GM19238 (cell line): ENCODE results near the gene CTTNBP2NL.
A peak's percentile ranks its signal among the peaks of the same experiment; 100 is the strongest.
"Not testable (repeated sequence)": the region's sequence is repeated elsewhere in the genome, so short reads cannot be mapped to it uniquely, and the experiment has no call there.

Experiments used
- DNase-seq: peaks from one replicate; pipeline ENCODE4 v3.0.0; 2011; ENCODE audit warnings: low spot score; ENCODE audit not compliant: insufficient read length

CTTNBP2NL gene

DNA sequence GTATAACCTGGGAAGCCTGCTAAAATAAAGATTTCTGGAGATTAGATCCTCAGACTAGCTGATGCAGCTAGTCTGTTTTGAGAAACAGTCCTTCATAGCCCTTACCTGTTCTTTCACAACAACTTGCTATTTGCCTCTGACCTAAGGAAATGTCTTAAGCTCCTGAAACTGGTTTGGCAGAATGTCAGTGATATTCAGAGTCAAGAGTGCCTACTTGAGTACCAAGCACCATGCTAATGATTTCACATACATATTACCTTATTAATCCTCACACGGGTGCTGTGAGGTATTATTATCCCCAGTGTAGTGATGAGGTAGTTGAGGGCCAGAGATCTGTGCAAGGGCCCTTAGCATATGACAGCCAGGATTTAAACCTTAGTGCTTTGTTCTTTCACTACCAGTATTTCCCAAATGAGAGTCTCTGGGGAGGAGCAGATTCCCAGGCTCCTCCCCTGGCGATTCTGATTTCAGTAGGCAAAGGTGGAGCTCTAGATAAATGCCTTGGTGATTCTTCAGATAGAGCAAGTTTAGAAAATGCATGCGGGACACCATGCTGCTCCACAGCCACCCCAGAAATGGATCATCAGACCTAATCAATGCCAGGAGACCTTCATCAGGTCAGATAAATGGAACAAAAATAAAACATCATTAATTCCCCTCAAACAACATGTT is 65.3 kb downstream of the CTTNBP2NL start:
- DNase-seq: no peak

DNA sequence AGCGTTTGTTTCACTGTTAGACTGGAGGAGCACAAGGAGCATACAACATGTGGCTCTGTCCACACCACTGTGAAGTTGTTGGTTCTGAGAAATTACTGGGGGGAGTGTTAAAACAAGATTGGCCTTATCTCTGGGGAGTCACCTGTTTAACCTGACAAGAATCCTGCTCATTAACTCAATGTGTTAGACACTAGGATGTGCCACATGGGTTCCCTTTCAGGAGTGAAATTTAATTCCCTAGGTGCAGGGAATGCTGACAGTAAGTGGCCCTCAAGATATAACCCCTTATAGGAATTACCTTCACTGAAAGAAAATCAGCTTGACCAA is 66.9 kb downstream of the CTTNBP2NL start:
- DNase-seq: no peak

DNA sequence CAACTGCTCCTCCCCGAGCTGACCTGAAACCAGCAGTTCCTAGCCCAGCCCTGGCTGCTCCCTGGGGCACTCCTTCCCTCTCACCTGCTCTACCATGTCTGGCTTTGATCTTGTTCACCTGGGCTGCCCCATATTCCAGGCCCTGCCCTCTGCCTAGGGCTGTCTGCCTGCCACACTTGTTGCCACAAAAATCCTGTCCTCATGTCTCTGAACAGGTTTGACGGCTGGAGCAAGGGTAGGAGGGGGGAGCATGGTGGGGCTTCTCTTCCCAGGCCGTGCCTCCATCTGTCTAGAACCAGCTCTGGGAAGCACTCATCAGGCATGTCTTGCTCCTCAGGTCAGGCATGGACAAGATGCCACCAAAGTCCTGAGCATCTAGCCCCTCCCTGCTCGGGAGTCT is 68.5 kb downstream of the CTTNBP2NL start:
- DNase-seq: no peak

- no peak for DNase-seq
Observed at GRCh38 chr1:112465122-112465521, 69.1 kb downstream of the CTTNBP2NL start.

DNA sequence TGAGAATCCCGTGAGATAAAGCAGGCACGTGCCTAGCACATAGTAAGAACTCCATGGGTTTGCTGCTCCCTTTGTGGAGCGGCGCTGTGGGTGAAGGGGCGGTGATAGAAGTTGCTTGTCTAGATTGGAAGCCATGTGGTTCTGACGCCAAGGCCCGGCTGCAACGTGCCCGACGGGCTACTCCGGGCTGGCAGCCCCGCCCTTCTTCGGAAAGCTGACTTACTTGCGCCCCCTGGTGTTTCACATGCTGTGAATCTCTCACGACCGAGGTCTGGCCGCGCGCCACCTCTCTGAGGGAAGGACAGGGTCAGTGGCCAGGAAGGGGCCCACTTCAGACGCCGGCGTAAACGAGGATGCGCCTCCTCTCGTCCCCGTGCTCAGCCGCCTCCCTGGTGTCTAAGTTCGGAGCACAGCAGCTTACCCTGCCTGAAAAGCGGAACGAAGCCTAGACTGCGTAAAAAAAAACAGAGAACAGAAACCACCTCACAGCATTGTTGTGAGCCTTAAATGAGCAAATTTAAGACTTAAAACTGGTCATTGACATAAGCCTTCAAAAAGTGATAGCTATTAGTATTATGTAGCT is 70.2 kb downstream of the CTTNBP2NL start:
- DNase-seq: peak; percentile 61

DNA sequence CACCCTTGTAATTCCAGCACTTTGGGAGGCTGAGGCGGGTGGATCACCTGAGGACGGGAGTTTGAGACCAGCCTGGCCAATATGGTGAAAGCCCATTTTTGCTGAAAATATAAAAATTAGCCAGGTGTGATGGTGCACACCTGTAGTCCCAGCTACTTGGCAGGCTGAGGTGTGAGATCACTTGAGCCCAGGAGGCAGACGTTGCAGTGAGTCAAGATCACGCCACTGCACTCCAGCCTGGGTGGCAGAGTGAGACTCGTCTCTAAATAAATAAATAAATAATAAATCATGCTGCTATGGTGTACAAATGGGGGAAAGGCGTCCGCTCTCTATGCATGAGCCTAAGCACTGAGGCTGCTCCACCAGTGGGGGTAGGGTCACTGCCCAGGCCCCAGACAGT is 74.3 kb downstream of the CTTNBP2NL start:
- not testable (repeated sequence) for DNase-seq

DNA sequence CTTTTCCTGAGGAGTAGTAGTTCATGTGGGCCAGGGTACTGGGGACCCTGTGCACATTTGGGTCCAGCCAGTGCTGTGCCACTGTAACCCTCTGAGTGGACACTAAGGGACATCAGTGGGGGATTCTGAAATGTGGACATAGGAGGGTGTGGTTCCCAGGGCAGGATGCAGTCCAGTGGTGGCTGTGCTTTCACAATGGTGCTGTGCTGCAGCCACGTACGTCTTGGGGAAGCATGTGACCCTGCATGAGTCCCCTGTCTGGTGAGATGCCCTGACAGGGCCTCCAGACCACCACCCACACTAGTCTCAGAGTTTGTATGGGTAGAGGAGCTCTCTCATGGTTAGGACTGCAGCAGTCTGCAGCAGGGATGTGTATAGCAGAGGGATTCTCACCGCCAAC is 75.0 kb downstream of the CTTNBP2NL start:
- DNase-seq: no peak

- DNase-seq: no peak
Observed at GRCh38 chr1:112472142-112472541, 76.1 kb downstream of the CTTNBP2NL start.

- DNase-seq: no peak
Observed at GRCh38 chr1:112477550-112477949, 81.5 kb downstream of the CTTNBP2NL start.

DNA sequence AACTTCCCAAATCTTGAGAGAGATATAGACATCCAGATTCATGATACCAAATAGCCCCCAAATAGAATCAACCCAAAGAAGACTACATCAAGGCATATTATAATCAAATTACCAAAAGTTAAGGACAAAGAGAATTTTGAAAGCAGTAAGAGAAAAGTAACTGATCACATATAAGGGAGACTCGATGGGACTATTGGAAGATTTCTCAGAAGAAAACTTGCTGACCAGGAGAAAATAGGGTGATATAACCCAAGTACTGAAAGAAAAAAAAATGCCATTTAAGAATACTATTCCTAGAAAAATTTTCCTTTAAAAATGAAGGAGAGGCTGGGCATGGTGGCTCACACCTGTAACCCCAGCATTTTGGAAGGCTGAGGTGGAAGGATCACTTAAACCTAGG is 82.3 kb downstream of the CTTNBP2NL start:
- DNase-seq: no peak

DNA sequence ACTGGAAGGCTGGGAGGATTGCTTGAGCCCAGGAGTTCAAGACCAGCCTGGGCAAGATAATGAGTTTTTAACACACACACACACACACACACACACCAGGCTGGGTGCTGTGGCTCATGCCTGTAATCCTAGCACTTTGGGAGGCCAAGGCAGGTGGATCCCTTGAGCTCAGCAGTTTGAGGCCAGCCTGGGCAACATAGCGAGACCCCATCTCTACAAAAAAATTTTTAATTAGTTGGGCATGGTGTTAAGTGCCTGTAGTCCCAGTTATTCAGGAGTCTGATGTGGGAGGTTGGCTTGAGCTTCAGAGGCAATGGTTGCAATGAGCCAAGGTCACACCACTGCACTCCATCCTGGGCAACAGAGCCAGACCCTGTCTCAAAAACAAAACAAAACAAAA is 90.0 kb downstream of the CTTNBP2NL start:
- not testable (repeated sequence) for DNase-seq

DNA sequence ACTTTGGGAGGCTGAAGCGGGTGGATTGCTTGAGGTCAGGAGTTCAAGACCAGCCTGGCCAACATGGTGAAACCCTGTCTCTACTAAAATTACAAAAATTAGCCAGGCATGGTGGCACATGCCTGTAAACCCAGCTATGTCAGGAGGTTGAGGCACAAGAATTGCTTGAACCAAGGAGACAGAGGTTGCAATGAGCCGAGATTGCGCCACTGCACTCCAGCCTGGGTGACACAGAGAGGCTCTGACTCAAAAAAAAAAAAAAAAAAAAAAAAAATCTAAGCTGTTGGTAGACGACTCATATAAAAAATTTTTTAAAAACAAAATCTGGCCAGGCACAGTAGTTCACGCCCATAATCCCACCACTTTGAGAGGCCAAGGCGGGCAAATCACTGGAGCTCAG is 91.7 kb downstream of the CTTNBP2NL start:
- DNase-seq: not testable (repeated sequence)

GRCh38 chr1:112488141-112488540 is 92.1 kb downstream of the CTTNBP2NL start:
- DNase-seq: no peak

- DNase-seq: no peak
Observed at GRCh38 chr1:112492076-112492475, 96.1 kb downstream of the CTTNBP2NL start.

DNA sequence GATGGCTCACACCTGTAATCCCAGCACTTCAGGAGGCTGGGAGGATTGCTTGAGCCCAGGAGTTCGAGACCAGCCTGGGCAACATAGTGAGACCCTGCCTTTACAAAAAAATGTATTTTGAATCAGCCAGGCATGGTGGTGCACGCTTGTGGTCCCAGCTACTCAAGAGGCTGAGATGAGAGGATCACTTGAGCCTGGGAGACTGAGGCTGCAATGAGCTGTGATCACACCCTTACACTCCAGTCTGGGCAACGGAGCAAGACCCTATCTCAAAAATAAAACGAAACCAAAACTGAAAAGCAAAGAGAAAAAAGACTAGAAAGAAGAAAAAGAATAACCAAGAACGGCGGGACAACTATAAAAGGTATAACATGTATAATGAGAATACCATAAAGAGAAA is 97.3 kb downstream of the CTTNBP2NL start:
- DNase-seq: no peak

DNA sequence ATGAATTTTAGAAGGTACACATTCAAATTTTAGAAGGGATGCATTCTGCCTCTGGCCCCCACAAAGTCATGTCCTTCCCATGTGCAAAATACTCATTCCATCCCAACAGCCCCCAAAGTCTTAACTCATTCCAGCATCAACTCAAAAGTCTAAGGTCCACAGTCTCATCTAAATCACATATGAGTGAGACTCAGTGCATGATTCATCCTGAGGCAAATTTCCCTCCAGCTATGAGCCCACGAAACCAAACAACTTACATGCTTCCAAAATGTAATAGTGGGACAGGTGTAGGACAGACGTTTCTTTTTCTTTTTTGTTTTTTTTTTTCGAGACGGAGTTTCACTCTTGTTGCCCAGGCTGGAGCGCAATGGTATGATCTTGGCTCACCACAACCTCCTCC is 100.3 kb downstream of the CTTNBP2NL start:
- no peak for DNase-seq

DNA sequence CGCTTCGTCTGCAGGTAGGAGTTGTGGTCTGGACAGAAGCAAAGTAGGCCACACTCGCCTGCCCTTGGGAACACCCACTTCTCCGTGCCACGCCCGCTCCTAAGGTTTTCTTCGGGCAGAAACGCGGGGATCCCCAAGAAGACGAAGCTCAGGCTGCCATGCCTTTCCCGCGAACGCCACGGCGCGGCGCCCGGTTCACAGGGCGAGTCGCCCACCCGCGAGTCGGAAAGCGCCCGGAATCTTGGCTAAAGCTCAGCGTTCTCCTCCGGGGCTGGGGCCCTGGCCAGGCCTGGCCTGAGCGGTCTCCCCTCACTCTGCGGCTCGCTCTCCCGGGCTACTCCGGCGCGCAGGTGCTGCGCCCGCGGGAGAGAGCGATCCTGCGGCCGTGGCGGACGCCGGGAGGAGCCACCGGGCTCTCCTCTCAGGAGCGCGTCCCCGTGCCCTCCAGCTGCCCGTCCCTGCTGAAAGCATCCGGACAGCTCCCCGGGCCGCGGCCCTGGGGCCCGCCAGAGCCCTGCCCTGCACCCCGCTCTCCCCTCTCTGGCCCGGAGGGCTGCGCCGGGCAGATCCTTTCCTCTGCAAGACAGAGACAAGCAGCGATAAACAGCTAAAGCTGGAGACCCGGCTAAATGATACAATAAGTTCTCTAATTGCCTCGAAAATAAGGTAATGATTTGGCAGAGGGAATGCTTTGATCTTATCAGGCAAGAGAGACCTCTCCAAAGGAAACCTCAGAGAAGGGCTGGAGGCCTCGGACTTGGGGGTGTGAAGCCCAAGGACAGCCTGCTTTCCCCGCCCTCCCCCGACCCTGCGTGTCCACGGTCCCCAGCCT is 106.0 kb downstream of the CTTNBP2NL start:
- peak; percentile 40 for DNase-seq

DNA sequence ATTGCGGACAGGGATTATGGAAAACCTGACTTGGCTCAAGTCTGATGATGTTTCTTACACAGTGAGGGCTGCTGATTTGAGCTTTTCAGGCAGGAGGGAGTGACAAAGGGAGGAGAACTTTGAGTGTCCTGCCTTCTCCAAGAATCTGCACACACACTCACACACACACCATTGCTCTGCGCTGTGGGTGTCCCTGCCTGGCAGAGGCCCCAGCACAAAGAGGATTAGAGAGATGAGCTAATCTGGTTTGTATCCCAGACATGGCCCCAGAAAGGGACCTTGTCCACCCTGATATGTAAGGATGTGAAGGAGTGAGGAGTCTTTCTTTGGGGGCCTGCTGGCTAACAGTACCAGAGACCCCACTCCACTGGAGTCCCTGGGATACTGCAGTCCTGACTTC is 106.8 kb downstream of the CTTNBP2NL start:
- no peak for DNase-seq

- DNase-seq: no peak
Observed at GRCh38 chr1:112504001-112504660, 108.1 kb downstream of the CTTNBP2NL start.

DNA sequence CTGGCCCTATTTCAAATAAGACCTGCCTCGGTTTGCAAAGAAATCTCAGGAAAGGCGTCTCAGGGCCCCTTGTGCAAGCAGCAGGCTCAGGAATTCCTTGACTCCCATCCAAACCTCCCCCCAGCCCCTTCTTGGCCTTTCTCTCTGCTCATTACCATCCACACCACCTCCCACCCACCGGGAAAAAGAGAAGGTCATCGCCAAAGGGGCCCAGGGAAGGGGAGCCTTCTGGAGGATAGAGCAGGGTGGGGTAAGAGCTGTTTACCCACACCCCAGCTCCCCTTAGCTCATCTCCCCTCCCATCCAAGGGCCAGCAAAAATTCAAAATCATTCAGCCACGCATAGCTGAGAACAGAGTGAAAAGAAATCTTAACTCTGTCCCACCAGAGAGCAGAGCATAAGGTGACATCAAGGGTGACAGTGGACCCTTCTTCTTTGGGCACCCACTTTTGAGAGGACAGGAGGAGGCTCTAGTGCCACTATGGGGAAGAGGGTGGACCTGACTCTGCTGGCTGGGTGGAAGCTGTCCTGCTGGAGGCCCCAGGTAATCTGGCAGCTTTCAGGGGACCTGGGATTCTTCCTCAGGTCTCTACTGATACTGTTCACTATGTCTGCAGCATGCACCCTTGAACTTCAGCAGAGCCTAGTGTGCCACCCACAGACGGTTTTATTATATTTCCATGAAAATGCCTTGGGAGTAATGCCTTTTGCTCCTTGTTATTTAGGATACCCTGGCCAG is 108.8 kb downstream of the CTTNBP2NL start:
- DNase-seq: no peak

GRCh38 chr1:112505400-112505785 is 109.4 kb downstream of the CTTNBP2NL start:
- no peak for DNase-seq
